CD4-positive, alpha-beta T cell treated with Interleukin-1 beta for 1 hour (primary cell): ENCODE measurements around the gene DMBX1.

Experiments
- DNase-seq, 2 donors: peaks; one replicate each; pipeline ENCODE4 v3.0.0-alpha.2; 2020 to 2022

DMBX1 gene

DNA sequence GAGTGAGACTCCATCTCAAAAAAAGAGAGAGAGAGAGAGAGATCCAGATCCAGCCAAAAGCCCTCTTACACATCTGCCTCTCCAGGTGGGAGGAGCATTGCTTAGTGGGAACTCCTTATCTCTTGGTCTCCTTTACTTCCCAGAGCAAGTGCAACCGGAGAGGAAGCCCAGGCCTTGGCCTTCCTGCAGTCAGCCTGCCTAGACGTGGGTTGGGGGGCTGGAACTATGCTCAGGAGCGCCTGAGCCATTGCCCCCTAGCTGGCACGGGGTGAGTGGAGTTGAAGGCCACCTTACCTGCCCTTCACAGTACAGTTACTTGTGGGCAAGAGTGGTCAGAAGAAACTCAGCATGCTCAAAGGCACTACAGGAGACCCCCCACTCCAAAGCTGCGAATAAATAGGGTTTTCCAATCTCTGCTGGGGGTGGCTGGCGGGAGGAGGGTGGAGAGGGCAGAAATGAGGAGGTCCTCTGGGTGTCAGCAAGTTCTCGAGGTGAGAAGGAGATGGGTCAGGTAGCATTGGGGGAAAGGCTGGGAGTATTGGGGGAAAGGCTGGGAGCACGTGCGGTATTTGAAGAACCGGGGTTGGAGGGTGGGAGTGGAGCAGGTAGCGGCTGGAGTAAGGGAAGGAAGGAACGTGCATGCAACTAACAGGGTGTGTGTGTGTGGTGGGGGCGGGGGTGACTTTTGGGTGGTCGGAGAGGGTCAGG is 4.7 kb upstream of the DMBX1 start:
- no peak for DNase-seq

DNA sequence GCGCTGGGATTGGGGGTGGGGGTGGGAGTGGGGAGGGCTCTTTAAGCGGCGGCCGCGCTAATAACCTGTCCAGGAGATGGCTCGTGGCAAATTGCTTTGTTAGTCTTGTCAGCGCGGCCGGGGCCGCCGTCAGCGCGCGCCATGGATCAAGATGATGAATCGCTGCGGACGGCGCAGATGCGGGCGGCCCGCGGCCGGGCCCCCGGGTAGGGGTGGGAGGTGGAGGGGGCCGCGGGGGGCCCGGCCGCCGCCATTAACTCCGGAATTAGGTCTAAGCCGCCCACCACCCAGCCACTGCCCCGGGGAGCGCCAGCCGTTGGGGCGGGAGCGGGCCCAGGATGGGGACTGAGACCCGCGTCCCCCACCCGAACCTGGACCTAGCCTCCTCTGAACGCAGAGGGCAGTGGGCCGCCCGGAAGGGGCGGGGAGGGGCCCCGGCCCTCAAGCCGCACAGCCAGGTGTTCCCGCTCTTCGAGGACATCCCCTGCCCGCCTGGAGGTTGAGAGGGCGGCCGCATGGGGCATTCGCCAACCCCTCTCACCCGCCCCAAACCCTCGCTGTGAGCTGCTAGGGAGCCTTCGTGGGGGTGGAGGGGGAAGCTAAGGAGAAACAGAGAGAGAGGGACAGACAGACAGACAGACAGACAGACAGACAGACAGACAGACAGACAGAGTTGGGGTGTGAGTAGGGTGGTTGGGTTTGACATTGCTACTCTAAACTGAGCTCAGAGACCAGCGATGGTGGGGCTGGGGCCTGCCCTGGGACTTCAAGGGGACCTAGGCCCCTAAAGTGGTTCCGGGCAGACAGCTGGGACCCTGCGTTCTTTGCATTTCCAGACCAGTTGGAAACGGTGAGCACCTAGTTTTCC is 3.8 kb upstream of the DMBX1 start:
- no peak for DNase-seq

DNA sequence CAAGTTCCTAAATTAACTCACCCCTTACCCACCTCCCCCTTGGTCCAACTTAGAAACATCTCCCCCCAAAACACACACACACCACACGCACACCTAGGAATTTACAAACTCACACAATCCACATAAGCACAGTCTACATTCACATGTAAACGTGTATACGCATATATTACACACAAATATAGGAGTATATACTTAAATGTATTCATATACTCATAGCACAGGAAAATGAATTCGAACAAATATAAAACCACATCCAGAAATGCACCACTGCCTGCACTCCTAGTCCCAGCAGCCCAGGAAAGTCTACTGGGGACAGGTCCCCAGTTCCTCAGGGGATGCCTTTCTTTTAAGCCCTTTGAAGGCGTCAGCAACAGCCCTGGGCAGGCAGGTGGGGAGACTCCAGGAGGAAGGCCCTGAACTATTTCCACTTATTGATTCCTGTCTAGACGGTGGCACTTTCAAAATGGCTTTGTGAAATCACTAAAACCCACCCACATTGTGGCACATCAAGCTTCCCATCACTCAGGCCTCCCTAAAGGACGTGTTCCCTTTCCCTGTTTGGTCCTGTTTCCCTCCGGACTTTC is 3.1 kb upstream of the DMBX1 start:
- no peak for DNase-seq

DNA sequence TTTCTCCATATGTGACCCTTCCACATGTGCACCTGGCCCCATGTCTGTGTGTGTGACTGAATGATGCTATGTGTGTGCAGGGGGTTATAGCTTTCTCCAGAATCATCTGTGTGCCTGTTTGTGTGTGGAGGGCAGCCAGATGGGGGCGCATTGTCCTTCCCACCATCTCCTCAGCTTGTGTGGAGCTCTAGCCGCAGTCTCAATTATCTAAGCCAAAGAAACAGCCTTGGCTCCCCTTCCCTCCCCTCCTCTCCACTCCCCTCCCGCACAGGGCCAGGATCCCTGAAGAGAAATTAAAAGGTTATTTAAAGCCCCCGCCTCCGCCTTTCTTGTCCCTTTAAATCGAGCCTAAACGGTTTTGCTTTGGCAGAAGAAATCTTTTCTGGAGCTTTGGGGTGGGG is 1.8 kb upstream of the DMBX1 start:
- DNase-seq = no peak

DNA sequence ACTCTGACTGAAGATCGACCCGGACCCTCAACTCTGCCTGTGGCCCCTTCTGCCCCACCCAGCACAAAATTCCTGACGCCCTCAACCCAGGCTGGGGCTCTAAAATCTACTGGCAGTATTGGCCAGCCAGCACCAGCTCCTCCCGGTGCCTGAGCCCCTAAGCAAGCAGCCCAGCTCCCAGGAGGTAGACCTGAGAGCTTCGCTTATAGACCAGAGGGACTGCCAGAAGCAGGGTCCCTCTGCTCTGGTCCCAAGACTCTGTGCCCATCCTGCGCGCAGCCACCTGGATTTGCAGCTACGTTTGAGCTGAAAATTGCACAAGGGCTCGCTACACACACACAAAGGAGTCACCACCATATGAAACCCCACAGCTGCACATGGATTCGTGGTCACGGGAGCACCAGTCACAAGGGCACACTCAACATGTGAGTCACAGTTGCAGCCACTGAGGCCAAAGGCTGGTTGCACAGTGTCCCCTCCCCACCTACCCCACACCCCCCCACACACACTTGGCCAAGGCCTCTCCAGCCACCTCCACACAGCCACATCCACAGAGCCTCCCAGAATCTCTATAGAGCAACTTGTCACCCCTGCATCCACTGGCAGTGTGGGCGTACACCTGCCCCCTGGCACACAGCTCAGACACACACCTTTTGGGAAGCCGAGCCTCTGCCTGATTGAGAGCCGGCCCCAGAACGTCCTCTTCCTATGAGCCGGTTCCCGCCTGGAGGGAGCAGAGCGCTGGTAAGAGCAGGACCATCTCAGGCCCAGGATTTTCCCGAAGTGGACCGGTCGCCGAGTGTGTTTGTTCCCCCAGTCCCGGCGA is 1.1 kb upstream of the DMBX1 start:
- DNase-seq = no peak

DNA sequence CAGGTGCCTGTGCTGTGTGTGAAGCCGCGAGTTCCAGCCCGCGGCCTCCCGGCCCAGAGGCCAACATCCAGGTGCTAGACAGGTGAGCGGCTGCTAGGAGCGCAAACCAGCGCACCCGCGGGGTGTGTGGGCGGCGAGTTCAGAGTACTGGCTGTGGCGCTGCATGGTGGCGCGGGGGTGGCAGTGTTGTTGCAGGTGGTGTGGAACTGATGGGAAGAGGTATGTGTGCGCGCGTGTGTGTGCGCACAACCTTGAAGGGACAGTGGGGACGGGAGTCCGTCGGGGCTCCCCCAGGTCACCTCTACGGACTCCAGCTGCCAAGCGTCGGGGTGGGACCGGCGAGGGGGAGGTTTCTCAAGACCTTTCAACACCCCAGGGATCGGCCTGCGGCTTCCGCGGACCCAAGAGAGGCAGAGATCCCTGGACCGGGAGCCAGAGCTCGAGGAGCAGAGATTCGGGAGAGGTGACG is 433 bp upstream of the DMBX1 start:
- no peak for DNase-seq

DNA sequence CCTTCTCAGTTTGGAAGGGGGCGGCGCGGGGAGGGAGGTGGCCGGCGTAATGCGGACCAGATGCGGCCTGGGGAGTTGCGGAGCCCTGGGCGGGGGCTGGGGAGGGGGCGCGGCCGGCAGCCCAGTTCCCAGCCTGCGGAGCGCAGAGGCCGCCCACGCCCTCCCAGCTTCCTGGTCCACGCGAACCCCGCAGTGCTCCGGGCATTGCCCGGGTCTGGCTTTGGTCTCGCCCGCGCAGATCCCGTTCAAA is 695 bp downstream of the DMBX1 start:
- DNase-seq = no peak

DNA sequence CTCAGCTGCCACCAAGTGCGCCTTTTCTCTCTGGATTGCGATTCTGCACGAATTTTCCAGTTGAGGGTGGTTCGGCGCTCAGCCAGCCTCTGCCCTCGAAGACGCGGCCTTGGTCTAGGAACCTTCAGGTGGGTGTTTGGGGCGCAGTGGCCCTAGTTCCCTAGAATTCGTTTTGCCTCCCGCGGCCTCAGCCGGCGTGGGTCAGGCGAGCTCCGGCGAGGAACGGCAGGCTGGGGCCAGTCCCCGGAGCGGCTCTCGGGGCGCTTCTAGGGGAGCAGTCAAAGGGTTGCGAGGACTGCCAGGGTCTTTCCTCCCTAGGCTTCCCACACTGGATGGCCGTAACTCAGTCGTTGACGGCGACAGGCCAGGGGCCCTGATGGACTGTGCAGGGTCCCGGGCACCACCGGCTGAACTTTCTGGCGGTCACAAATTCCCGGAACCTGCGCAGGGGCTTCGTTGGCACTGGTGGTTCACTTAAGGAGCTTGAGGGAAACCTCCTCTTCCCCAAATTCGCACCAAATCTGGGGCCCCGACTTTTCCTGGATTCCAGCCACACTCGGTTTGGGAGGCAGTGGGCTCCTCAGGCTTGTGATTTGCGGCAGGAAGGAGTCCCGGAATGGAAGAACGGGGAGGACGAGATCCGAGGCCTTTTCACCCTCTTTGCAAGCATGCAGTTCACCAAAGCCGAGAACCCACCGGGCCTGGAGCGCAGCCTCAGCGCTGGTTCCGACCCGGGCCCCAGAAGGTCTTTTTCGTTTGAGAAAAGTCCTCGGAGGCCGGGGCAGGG is 1.2 kb downstream of the DMBX1 start:
- no peak for DNase-seq

DNA sequence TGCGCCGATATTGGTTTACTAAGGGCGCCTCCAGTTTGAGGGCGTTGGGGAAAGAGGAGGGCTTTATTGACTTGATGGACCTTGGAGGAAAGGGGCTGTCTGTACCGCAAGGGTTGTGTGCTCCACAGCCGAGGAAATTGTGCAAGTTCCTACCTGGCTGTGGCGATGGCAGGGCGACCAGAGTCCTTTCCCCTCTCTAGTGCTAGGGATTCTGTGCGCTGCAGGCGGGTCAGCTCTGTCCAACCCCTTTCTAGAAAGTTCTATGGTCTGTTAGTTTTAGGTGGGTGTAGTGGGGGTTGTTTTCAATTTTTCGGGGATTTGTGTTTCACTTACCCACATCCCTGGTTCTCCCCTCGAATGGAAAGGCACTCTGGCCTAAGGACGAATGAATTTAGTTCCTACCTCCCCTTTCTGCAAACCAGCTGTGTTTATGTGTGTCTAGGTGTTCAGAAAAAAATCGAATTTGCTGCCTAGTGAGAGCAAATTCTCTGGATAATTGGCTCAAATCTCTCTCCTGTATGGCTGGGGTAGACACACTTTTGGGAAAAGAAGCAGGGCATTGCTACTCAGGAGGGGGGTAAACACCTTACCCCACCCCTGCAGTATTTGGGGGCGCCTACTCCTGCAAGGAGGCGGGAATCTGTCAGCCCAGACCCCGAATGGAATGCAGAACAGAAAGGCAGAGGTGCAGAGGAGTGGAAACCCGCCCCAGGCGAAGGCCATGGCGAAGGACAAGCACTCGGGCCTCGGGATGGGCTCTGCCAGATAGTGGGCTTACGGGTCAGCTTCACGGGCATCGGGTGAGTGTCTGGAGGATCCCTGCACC is 2.0 kb downstream of the DMBX1 start:
- no peak for DNase-seq

DNA sequence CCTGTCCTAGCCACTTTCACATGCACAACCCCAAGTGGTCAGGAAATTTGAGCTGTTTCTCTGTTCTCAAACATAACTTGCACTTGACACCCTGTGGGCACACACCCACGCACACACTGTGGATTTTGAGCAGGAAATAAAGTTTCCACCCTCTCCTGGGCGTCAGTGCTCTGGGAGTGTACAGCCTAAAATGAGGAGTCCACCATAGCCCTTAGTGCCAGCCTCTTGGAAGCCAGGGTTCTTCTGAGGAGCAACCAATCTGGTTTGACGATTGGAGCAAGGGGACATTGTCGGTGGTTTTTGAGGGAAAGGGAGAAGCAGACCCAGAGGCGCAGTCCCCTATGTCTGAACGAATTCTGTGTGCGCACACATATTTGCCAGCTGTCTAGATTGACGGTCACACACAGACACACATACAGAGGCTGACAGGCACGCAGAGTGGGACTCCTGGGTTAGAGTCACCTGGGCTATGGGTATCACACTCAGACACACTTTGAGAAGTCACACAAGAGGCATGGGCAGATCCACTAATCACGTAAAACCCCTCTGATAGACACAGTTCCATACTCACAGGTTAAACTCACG is 2.7 kb downstream of the DMBX1 start:
- DNase-seq = no peak

DNA sequence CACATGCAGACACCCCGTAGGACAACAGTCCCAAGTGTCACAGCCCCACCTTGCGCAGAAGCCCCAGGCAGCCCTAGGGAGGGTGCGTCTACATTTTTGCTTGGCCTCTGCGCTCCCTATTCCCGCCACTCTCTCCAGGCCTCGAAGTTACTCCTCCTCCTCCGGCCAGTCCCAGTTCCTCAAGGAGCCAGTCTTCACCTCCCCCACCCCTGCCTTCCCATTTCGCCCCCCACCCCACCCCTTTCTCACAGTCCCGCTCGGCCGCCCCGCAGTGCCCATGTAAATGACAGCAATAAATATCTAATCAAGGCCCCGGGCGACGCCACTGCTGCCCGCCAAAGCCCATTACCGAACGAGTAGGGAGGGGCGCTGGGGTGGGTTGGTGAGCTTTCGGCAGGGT is 3.2 kb downstream of the DMBX1 start:
- DNase-seq = no peak

DNA sequence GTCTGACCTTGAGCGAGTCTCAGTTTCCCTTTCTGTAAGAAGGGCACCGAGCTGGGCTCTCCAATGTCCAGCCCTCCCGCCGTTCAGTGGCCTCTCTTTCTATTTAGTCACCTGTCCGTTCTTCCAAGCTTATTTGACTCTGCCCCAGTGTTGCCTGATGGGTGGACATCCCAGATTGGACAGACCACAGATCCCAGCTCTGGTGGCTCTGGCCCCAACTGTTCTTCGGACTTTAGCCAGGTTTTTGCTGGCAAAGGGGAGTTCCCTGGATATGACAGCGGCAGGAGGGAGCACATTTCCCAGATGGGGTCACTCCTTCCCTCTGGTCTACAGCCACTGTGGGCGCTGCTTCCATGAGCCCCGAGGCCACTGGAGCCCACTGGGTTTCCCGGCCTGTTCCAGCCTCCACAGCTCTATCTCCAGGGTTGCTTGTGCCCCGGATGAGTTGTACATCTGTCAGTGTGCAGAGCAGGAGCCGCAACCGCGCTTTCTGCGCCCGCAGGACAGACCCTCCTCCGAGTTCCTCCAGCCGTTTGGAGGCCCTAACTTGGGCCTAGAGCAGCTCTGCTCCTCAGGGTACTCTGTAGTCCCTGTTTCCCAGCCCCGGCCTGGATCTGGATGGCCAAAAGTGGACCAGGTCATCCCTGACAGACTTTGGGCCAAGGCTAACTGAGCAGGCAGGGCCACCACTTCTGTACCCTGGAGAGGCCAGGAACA is 3.8 kb downstream of the DMBX1 start:
- no peak for DNase-seq

DNA sequence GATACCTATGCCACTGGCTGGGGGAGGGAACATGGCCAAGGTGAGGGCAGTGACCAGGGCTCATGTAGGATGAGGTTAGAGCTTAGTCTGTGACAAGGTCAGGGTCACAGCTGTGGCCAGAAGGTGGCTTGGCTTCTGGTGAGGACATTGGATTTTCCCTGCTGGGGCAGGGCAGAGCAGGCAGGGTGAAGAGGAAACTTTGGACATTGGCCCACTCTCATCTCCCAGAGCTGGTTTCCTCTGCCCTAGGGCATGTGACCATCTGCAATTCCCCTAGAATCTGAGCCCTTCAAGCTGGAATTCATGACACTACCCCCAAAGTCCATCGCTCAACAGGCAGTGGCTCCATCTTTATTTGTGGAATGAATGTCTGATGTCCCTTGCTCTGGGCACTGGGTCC is 5.3 kb downstream of the DMBX1 start:
- no peak for DNase-seq

DNA sequence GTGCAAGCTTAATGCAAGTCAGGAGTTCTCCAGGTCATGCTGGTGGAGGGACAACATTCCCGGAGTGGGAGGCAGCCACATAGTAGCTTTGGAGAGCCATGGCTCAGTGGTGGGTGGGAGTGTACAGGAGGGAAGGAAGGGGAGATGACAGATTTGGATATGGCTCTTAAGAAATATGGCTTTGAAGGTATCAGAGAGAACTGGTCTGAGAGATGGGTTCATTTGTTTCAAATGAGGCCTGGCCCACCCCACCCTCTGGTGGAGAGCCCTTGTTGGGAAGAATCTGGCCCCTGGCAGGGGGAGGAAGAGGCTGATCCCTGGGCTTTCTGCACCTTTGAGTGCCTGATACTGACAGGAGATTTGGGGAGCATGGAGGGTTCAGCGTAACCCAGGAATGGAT is 6.1 kb downstream of the DMBX1 start:
- DNase-seq = no peak

DNA sequence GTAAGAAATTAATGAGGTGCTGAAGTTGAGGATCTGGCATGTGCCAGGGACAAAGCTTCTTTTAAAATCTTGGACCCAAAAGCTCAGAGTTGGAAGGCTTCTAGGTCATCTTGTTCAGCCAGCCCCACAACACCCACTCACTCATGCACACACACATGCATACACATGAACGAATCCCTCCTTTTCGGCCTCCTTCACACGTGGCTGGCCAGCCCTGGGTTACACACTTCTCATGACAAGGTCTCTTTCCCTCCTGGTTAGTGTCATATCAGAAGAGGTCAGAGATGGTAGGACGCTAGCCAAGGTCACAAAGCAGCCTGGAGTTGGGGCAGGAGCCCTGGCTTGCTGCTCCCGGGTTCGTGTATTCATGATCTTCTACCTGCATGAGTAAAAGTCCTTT is 6.9 kb downstream of the DMBX1 start:
- no peak for DNase-seq

DNA sequence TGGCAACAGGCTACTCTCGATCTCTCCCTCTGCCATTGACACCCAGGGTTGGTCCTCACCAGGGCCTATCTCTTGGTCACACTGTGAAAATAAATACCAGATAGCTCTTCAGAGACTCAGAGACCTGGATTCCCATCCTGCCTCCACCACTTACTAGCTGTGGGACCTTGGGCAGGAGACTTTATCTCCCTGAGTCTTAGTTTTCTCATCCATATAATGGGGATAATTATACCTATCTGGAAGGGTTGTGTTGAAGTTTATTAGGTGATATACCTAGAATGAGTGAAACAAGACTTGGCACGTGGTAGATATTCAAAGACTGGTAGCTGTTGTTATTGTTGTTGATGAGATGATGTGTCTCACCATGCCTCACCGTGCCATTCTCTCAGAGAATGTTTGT is 7.4 kb downstream of the DMBX1 start:
- no peak for DNase-seq

DNA sequence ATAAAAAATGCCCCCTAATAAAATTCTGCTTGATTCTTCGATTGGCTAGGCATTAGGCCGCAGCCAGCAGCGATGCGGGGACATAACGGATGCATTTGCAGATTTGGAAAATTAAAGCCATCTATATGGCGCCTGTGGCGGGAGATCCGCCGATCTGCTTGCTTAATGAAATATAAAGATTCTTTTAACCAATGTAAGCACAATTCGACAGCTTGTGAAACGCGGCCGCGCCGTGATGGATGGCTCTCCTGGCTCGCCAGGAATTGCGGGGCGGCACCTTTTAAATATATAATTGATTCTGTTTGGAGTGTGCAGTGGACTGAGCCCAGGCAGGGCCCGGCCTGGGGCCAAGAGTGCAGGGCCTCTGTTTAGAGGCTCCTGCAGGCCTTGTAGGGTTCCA is 8.0 kb downstream of the DMBX1 start:
- no peak for DNase-seq

DNA sequence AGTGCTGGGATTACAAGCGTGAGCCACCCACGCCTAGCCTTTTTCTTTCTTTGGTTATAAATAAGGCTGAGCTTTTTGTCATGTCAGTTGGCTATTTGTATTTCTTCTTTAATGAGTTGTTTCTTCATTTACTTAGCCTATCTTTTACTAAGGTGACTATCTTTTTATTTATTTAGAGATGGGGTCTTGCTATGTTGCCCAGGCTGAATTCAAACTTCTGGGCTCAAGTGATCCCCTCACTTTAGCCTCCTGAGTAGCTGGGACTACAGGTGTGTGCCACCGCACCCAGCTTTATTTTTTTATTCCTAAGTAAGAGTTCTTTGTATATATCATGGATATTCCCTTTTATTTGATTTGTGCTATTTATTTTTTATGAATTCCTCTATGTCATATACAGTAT is 11.9 kb downstream of the DMBX1 start:
- no peak for DNase-seq

DNA sequence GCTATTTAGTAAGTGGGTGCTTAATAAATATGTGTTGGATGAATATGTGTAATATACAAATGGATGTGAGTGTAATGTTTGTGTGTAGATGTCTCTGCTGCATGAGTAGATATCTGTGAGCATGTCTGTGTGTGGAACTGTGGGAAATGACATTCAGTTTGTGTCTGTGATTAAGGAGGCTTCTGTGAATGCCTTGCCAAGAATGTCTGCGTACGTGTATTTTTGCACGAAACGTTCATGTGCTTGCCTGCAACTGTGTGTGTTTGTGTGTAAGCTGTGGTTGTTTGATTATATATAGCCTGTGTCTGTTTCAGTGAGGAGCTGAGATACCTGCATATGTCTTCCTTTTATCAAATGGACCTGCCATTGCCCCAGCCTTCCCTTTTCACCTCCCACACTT is 13.8 kb downstream of the DMBX1 start:
- no peak for DNase-seq

DNA sequence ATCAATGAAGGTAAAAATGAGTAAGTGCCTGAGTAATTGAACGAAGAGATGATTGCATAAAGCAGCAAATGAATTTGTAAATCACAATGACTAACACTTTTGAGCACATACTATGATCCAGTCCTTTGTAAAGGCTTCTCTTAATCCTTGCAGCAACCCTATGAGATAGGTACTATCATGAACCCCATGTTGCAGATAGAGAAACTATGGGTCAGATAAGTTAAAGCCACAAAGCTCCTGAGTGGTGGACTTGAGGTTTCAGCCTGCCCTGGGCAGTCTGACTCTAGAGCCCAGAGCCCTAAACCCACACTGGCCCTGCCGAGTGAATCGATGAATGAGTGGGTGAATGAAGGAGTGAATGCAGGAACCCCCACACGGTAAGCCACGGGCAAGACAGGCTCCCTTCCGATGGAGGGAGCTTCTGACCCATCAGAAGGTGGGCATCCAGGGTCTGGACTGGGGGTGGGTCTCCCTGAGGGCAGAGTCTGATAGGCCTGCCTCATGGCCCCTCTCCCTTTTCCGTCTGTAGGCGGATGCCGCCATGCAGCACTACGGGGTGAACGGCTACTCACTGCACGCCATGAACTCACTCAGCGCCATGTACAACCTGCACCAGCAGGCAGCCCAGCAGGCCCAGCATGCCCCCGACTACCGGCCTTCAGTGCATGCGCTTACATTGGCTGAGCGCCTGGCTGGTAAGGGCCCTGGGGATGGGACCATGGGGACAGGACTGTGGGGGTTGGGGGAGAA is 17.0 kb downstream of the DMBX1 start:
- no peak for DNase-seq
